ENCODE data around the gene CACNA2D2. TPM values are rescaled to one million over a fixed set of nuclear protein-coding genes. Genes with fewer than 3 reads are reported as not detected.

CACNA2D2 gene
- total and polyA plus RNA-seq, 2 donors from 2014 or later, result 3.6 to 6.0 TPM

DNA sequence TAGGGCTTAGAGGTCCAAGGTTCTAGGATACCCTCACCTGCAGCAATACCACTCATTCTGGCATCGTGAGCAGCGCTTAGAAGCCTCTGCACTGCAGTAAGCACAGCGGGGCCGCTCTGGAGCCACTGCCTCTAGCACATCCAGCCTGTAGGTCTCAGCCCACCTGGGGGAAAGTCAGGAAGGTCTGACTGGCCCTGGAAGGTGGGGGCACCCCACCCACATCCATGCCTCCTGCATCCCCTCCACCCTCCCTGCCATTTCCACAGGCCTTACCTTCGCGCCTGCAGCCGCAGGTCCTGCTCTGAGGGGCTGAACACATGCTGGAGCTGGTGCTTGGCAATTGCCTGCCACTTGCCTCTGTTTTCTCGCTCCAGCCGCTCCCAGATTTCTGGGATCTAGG lies 161.9 kb downstream of the CACNA2D2 start:
- Histone ChIP-seq H3K9me3 (ENCODE audit: control insufficient read depth in 2 of 3, insufficient read depth in 1 of 3, low read length in 3 of 3) (no peaks in the 10 kb centered on the region), H3K36me3 (ENCODE audit: control insufficient read depth in 2 of 3, insufficient read depth in 3 of 3, low read length in 3 of 3) (no peaks in the 10 kb centered on the region), H3K9ac (ENCODE audit: low read length in 3 of 3) (no peak overlapping the region), H3K4me3 (ENCODE audit: low read length in 3 of 3) (no peak overlapping the region), H3K27me3 (ENCODE audit: control insufficient read depth, insufficient read depth, low read length) (no peaks in the 10 kb centered on the region), H3K27ac (ENCODE audit: low read depth in 2 of 2, low read length in 2 of 2) (no peak overlapping the region), H3K4me1 (ENCODE audit: control insufficient read depth in 2 of 3, insufficient read depth in 2 of 3, low read depth in 1 of 3, low read length in 3 of 3) (peaks cover 2 to 16% (median 6%) of the 10 kb centered on the region in 3 donors)
- TF ChIP-seq, protein P1, sequence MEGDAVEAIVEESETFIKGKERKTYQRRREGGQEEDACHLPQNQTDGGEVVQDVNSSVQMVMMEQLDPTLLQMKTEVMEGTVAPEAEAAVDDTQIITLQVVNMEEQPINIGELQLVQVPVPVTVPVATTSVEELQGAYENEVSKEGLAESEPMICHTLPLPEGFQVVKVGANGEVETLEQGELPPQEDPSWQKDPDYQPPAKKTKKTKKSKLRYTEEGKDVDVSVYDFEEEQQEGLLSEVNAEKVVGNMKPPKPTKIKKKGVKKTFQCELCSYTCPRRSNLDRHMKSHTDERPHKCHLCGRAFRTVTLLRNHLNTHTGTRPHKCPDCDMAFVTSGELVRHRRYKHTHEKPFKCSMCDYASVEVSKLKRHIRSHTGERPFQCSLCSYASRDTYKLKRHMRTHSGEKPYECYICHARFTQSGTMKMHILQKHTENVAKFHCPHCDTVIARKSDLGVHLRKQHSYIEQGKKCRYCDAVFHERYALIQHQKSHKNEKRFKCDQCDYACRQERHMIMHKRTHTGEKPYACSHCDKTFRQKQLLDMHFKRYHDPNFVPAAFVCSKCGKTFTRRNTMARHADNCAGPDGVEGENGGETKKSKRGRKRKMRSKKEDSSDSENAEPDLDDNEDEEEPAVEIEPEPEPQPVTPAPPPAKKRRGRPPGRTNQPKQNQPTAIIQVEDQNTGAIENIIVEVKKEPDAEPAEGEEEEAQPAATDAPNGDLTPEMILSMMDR (IDR thresholded peaks at IDR 0.05; ENCODE audit: borderline replicate concordance, extremely low read depth, insufficient read depth), result no peak
- DNase-seq, result peak in 2 of 5 donors; percentile 57 to 71
- FAIRE-seq, result no peak
- intact Hi-C loops (cut with DNase I), result no loop called here

- Histone ChIP-seq H3K4me3 (ENCODE audit: low read length in 3 of 3) (peak within 1 kb of the TSS; percentile 21 to 47 (median 36)), H3K36me3 (ENCODE audit: control insufficient read depth in 2 of 3, insufficient read depth in 3 of 3, low read length in 3 of 3) (no peaks in the 10 kb centered on the region), H3K9ac (ENCODE audit: low read length in 3 of 3) (no peak within 1 kb of the TSS), H3K4me1 (ENCODE audit: control insufficient read depth in 2 of 3, insufficient read depth in 2 of 3, low read depth in 1 of 3, low read length in 3 of 3) (peaks cover 2 to 20% (median 11%) of the 10 kb centered on the region in 3 donors), H3K9me3 (ENCODE audit: control insufficient read depth in 2 of 3, insufficient read depth in 1 of 3, low read length in 3 of 3) (no peaks in the 10 kb centered on the region), H3K27ac (ENCODE audit: low read depth in 2 of 2, low read length in 2 of 2) (peak within 1 kb of the TSS; percentile 61 to 75), H3K27me3 (ENCODE audit: control insufficient read depth, insufficient read depth, low read length) (no peaks in the 10 kb centered on the region)
- DNase-seq, result peak; percentile 23 to 91 (median 64)
- intact Hi-C loops (cut with DNase I), result no loop called here
- FAIRE-seq, result no peak
- TF ChIP-seq, protein P1 (IDR thresholded peaks at IDR 0.05; ENCODE audit: borderline replicate concordance, extremely low read depth, insufficient read depth), result no peak
Measured at GRCh38 chr3:50340448-50341329, 162.7 kb downstream of the CACNA2D2 start, which contains the start of gene RASSF1. TSS of gene RASSF1 (minus strand) at chr3:50340836. CDS start at chr3:50340805, 31 bp downstream.

- Histone ChIP-seq H3K9ac (ENCODE audit: low read length in 3 of 3) (no peak overlapping the region), H3K9me3 (ENCODE audit: control insufficient read depth in 2 of 3, insufficient read depth in 1 of 3, low read length in 3 of 3) (no peaks in the 10 kb centered on the region), H3K4me1 (ENCODE audit: control insufficient read depth in 2 of 3, insufficient read depth in 2 of 3, low read depth in 1 of 3, low read length in 3 of 3) (peaks cover 2 to 18% (median 14%) of the 10 kb centered on the region in 3 donors), H3K27ac (ENCODE audit: low read depth in 2 of 2, low read length in 2 of 2) (peak overlapping the region; percentile 61 to 75), H3K36me3 (ENCODE audit: control insufficient read depth in 2 of 3, insufficient read depth in 3 of 3, low read length in 3 of 3) (no peaks in the 10 kb centered on the region), H3K27me3 (ENCODE audit: control insufficient read depth, insufficient read depth, low read length) (no peaks in the 10 kb centered on the region), H3K4me3 (ENCODE audit: low read length in 3 of 3) (peak overlapping the region in 2 of 3 donors; percentile 28 to 47)
- FAIRE-seq (no peak), DNase-seq (no peak)
- intact Hi-C loops (cut with DNase I), result no loop called here
- TF ChIP-seq, protein P1 (IDR thresholded peaks at IDR 0.05; ENCODE audit: borderline replicate concordance, extremely low read depth, insufficient read depth), result no peak
Measured at GRCh38 chr3:50340147-50340447, 163.3 kb downstream of the CACNA2D2 start.

Data from kidney (tissue), 14 donors.